ENCODE measurements around the gene PRKAG2.
A peak's percentile ranks its signal among the peaks of the same experiment; 100 is the strongest.
"Not testable (repeated sequence)": the region's sequence is repeated elsewhere in the genome, so short reads cannot be mapped to it uniquely, and the experiment has no call there.

PRKAG2 gene

DNA sequence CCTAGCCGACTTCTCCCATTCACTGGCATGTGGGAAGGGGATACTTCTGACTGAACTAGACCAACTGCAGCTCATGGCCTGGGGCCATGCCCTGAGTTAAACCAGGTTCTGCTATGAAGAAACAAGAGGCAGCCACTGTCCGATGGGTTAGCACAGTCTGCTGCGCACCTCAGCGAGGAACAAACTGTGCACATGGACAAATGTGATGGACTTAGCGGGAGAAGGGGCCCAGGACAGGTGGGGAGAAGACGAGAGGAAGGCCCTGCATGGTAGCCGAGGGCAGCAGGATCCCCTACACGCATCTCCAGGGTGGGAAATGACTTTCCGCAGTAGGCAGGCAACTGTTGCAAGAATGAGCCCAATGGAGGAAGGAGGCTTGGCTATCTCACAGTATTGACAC is 115.0 kb downstream of the PRKAG2 start:
- DNase-seq: no peak

DNA sequence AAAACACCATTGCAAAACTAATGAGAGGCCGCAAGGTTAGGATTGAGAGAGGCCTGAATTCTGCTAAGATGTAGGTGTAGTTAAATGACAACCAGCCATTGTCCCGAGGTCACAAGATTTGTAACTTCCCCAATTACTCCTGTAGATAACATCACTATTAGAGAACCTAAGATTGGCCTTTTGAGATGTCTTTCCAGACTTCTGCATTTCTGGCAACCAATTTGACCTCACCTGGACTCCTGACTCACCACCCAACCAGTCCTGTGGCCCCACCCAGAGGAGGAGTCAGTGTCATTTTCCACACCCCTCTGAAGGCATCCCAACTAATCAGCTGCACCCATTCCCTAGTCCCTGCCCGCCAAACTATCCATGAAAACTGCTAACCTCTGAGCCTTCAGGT is 115.7 kb downstream of the PRKAG2 start:
- no peak for DNase-seq

DNA sequence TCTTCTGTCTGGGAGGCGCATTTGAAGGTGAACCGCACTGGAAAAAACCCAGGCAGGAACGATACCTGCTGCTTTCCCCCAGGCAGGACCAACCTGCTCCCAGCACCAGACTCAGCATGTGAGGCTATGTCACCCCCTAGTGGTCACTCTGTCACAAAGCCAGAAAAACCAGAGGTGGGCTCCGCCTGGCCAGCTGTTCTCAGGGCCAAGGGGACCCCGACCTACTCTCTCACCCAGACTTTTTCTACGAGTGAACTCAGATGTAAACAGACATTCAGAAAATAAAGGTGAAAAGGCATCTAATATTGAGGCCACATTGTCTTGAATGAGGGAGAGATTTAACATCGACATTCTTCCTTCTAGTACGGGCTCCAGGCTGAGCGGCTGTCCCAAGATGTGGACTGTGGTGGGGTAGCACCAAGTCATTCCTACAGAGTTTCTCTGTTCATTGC is 117.3 kb downstream of the PRKAG2 start:
- DNase-seq: peak in 1 of 2 donors; percentile 16

DNA sequence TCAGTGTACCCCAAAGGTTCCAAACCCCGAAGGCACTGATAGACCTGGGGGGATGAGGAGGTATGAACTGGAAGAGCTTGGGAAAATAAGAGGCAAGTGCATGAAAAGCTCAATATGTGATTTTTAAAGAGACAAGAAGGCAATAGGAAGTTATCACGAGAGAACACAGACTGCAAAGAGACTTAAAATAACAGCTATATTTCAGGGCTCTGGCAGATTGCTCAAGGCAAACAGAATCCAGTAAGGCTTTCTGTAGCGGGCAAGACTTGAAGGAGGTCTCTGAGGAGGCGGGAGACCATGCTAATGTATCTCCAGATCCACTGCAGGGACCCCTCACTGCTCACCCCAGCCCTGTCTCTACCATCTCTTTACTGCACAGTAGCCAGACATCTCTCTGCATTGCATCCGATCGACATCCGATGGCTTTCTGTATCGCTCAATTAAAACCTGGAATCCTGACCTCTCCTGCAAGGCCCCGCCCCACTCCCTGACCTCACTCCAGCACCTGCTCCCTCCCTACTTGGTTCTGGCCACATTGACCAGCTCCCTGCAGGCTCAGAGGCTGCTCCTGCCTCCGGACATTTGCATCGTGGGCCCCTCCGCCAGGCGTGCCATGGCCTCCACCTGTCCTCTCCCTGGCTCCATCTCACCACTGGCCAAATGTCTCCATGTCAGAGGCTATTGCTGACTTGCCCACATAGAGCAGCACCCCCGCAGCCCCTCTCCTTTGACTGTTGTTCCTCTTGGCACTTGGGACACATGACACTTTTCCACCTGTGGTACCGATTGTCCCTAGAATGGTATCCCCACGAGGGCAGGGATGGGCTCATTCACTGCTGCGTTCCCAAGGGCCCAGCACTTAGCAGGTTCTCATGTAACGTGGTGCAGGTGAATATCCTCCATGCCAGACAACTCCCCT is 118.0 kb downstream of the PRKAG2 start:
- DNase-seq: no peak

DNA sequence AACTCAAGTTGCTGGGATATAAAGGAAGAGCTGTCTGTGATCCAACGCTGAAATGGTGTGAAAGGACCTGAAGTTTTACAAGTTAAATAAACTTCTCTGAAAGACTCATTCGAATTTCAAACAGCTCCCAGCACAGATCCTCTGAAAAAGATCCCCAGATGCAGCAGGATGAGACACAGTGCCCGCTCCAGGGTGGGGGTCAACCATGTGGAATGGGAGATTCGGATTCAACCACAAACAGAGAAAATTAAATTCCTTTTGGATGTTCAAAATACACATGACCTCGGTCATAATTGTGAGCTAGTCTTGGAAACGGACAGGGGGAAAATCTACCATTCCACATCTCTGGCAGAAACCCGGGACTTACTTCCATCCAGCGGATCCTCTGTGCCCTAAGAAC is 119.6 kb downstream of the PRKAG2 start:
- DNase-seq: no peak

DNA sequence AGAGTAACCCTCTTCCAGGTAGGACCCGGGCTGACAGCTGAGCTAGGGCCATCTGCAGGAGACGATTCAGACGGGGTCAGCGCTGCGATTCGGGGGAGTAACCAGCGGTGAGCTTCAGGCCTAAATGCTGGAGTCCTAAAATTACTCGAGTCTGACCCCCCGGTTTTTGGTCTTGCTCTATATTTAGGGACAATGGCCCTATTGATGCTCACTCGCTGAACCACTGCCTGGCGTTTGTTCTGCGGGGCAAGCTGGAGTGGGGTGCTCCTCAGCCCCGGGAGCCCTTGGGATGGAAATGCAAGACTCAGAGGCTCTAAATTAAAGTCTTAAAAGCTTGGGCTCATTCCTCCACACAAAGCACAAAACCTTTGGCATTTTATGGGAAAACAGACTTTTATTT is 120.0 kb downstream of the PRKAG2 start:
- DNase-seq: no peak

DNA sequence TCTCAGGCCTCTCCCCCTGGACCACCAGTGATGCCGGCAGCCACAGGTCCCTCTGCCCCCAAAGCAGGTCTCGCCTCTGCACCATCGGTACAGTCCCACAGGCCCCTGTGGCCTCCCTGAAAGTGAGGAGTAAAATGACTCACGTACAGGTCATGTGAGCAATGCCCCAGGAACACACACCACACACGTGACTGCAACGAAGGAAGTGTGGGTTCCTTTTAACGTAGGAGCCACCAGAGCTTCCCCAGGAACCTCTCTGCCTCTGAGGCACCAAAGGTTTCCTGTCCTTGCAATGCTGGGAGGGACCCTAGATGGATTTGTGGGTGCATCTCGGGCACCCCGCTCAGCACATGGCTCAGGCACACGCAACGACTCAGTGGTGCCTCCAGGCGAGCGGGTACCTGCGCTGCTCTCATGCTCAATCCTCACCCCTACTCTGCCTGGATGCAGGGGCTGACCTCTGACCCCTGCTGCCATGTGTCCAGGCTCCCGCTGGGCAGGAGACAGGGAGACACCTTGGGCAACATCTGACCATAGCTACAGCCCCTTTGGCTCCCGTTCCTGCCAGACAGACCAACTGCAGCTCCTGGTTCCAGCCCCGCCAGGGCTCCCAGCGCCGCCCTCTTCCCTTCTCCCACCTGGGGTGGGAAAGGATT is 120.7 kb downstream of the PRKAG2 start:
- DNase-seq: no peak

DNA sequence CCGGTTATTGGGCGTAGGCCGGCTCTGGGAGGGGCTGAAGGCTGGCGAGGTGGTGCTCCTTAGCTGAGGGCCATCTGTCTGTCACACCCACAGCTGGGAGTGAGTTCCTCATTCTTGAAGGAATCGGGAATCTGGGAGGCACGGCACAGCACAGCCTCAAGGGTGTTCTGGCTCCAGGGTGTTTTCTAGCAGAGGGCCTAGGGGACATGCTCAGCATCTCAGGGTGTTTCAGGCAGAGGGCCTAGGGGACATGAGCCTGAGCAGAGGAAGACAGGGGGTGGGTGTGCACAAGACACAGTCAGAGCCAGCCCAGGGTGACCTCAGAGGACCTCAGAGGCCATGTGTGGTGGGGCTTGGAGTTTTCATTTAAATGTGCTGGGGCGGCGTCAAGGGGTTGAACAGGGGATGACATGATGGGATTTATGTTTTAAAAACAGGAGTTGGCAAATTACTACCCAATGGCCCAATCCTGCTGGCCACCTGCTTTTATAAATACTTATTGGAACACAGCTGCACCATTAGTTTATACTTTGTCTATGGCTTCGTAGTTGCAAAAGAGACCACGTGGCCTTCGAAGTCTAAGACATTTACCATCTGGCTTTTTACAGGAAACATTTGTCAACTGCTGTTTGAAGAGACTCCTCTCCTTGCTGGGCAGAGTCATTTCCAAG is 121.6 kb downstream of the PRKAG2 start:
- no peak for DNase-seq

DNA sequence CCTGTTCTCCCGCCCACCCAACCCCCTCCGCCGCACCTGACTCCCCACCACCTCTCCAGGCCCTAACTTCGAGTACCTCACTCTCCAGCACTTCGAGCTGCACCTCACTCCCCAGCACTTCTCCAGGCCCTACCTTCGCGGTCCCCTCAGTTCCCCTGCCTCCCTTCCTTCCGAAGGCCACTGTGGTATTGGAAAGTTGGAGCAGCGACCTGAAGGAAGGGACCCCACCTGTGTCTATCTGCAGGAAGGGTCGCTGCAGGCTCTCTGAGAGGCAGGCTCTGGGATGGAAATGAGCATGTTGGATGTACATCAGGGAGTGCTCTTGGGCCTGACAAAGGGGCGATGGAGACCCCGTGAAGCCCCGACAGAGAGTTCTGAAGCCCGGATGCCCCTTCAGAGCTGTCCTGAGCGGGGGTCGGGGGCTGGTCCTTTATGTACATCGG is 122.2 kb downstream of the PRKAG2 start:
- DNase-seq: no peak

DNA sequence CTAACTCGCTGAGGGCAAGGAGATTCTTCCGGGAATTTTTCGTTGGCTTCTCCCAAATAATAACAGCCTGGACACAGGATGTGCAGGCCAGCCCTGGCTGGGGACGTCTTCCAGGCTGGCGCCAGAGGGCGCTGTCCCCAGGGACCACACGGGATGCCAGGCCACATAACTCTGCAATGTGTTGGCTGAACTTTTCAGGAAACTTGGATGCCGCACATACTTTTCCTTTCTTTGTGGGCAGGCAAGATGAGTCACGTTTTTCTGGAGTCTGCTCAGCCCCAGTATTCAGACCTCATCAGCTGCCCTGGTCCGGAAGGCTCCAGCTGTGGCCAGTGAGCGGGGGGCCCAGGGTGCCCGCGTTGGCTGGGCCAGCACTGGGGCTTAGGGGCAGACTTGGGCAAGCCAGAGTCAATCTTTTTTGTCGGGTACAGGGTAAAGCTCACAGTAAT is 122.7 kb downstream of the PRKAG2 start:
- DNase-seq: no peak

DNA sequence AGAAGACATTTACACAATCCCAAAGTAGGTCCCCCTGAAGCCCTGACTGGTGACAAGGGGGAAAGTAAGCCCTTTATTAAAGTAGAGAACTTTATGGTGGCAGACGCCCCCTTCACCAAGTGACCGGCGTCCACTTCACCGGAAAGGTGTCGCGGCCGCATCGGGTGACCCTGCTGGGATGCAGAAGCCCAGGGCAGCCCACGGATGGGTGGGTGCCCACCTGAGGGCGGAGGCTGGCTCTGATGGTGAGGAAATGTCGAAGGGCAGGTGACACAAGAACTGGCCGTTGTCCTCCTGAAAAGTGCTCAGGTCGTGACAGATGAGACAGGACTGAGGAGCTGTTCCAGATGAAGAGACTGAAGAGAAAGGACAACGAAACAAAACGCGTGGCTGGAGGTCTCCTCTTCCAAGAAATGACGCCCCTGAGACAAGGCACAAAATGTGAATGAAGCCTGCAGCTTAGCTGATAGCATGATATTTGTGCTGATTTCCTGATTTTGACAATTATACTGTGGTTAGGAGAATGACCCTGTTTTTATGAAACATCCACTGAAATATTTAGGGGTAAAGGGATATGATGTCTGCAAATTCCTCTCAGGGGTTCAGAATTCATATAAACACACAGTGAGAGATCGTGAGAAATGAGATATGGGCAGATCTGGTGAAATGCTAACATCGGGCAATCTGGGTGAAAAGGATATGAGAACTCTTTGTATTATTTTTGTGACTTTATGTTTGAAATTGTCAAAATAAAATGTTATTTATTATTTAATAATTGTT is 123.9 kb downstream of the PRKAG2 start:
- no peak for DNase-seq

DNA sequence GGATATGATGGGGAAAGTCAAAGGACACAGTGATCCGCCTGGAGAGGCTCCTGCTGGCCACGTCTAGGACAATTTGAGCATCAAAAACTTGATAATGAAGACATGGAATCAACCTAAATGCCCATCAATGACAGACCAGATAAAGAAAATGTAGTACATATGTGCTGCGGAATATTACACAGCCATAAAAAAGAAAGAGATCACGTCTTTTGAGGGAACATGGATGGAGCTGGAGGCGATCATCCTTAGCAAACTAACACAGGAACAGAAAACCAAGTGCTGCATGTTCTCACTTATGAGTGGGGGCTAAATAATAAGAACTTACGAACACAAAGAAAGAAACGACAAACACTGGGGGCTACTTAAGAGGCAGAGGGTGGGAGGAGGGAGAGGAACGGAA is 124.9 kb downstream of the PRKAG2 start:
- DNase-seq: no peak

DNA sequence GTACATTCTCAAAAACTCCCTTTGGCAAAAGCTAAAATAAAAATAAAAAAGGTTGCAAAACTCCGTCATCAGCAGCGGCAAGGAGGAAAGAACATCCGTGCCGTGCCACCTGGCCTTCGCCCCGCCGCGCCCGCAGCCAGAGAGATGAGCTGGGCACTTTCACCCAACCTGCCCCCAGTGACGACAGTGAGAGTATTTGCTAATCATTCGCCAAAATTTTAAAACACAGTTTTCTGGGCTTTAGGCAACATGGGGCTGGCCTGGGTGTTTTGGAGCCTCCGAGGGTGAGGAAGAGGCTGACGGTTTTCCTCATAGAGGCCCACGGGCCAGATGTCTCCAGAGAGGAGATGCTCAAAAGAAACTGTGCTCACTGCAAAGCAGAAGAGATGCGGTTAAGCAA is 128.2 kb downstream of the PRKAG2 start:
- no peak for DNase-seq

DNA sequence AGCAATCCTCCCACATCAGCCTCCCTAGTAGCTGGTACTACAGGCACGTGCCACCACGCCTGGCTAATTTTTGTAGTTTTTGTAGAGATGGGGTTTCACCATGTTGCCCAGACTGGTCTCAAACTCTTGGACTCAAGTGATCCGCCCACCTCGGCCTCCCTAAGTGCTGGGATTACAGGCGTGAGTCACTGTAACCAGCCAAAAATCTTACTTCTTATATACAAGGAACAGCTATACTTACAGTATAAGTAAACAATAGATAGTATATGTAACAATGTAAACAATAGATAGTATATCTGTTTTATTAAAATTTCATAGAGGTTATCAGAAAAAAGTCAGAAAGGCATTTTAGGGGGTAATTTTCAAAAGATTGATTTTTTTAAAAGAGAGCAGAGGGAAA is 128.9 kb downstream of the PRKAG2 start:
- not testable (repeated sequence) for DNase-seq

DNA sequence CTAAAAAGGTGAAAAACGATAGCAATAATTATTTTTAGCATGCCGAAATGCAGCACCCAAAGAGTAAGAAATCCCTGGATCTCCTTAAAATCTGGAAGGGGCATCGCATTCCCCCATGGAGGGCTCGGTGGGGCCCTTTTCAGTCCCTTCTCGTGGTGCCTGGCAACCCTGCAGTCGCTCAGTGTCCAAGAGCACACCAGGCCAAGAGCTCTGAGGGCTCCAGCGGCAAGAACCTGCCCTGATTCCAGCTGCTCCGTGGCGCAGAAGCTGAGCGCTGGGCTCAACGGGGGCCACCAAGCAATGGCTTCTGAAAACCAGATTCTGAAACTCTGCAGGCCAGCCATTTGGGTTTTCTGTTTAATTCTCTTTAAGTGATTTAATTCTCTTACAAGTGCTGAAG is 131.2 kb downstream of the PRKAG2 start:
- no peak for DNase-seq

DNA sequence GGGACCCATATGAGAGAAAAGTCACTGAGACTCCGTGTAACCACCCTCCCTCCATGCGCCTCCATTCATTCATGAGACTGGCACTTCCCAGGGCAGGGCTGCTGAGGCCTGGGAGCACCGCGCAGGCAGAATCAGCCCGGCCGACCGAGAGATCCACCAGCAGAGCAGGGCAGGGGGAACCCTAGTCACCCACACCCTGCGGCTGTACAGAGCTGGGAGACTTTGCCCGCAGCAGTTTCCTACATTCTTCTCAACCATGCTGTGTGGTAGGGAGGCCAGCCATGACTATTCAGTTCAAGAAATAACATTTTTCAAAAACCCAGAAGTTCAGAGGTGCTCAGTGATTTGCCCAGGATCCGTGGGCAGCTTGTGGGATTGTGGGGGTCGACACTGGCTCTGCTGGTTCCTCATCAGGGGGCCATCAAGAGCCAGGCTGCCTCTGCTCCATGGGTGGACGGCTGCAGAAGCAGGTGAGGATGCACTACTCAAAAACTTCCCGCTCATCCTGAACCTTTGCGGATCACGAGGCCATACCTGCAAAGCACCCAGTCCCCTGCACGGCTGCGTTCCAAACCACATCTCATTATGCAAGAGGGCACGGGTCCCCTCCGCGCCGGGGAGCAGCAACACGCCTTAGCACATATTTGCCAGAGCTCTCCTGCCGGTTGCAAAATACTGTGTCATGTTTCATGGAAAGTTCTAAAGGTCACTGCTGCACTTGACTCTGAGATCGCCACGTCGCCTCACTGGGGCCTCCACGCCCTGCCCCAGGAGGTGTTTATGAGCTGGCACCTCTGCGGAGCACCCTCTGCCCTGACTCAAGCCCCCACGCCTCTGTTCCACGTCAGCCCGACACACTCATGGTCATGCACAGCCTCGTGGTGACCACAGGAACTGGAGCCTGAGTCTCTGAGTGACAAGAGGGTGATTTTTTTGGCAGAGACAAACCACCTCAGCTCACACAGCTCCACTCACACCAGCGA is 132.0 kb downstream of the PRKAG2 start:
- no peak for DNase-seq

DNA sequence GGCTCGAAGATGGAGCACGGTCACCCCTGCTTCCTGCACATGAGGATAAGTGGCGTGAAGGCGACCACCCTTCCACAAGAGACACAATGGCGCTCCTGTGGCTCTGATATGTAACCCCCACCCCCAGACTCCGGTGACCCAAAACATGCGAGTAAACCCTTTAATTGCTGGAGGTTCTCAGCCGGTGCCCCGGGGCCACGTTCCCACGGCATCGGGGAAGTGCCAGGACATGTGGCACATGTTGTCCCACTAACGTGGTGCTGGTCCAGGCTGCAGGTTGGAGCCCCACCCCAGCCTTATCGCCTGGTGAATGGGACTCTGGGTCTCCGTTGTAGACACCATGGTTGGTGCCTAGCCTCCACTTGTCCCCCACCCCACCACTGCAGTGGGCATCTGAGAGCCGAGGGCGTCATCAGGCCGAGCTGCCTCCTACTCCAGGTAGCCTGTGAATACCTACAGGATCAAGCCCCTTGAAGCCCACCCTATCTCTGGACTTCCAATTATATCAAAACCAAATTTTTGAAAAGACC is 132.8 kb downstream of the PRKAG2 start:
- no peak for DNase-seq

DNA sequence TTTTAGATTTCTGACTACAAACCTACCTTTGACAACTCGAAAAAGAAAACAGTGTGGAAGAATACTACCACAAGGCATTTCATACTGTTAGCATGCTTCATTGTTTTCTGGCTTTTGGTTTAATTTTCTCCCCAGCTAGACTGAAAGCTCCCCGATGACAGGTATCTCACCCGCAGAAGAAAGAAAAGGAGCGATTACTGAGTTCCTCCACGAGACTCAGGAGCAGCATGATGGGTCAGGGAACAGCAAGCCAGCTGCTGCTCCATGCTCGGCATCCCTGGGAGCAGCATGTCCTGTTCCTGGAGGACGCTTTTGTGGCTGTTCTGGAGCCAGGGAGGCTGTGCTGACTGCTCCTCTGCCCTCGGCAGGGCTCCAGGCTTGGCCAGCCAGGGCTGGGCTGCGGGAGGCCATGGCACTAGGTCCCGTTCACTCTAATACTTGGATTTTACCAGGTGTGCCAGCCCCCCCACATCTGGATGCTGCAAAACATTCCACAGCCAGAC is 133.4 kb downstream of the PRKAG2 start:
- DNase-seq: peak in 1 of 2 donors; percentile 12

DNA sequence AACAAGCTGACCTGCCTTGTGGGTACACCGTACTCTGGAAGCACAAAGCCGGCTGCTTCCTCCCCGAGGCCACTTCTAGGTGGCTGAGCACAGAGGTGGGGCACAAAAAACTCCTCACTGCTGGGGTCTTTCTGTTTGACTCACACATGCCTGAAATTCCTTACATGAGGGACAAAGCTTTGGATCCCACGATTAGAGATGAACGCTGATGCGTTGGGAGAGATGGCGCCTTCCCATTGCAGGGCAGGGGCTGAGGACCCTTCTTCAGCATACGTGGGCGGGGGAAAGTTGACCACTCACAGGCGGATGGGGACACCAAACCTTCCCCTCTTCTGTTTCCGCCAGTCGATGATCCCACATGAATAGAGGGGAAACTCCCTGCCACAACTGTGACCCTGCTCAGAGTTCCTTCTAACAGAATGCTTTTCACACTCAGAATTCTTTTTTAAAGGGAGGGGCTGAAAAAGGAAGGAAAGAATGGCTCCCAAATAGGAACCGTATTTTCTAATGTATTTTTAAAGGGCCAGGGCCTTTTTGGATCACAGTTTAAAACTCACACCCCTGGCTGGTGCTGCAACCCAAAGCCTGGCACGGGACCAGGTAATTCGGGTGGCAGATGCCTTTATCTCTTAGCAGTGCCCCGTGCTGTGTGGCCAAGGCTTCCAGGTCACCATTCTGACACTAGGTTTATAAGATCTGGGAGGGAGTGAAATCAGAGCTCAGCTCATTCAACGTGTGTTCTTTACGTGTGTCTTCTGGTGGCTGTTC is 134.0 kb downstream of the PRKAG2 start:
- no peak for DNase-seq

DNA sequence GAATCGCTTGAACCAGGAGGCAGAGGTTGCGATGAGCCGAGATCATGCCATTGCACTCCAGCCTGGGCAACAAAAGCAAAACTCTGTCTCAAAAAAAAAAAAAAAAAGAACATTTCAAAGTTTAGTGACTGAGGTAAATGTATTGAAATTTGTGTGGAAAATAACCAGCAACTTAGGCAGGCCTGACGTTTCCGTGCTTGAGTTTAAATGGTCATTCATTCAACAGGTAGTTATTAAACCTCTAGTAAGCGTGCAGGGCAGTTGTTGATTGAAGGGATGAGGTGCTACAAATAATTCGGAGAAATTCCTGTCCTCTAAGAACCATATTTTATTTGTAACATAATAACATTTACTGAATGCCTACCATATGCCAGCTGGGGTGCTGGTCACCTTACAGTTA is 135.3 kb downstream of the PRKAG2 start:
- no peak for DNase-seq

Measured in hippocampal formation (tissue), 2 donors.